DND-41 (cell line): ENCODE measurements around the gene ATXN7L1.

ENCODE experiments used
- ATAC-seq: fragments of 200-7000 bp; cut with Tn5 transposase; 3 replicates; pipeline ENCODE4 v1.9.1; 2021; ENCODE audit warnings: low read depth; ENCODE audit not compliant: insufficient read depth
- DNase-seq: peaks from one replicate; pipeline ENCODE4 v3.0.0-alpha.2; 2020
- H2AFZ ChIP-seq: 2 replicates; pipeline ENCODE4 v1.6.0; 2012; ENCODE audit warnings: low read depth, low read length
- H3K27ac ChIP-seq: 2 replicates; pipeline ENCODE4 v1.5.1; 2012; ENCODE audit warnings: low read length, inconsistent platforms
- H3K27me3 ChIP-seq: fragments of 200-600 bp; sonication (generic); 2 replicates; pipeline ENCODE4 v1.6.0; 2012; ENCODE audit warnings: low read length, mild to moderate bottlenecking, inconsistent platforms; ENCODE audit not compliant: insufficient read depth, poor library complexity
- H3K36me3 ChIP-seq: 2 replicates; pipeline ENCODE4 v1.5.1; 2012; ENCODE audit warnings: low read length, inconsistent platforms; ENCODE audit not compliant: insufficient read depth
- H3K4me1 ChIP-seq: 2 replicates; pipeline ENCODE4 v1.5.1; 2012; ENCODE audit warnings: mild to moderate bottlenecking, low read length; ENCODE audit not compliant: insufficient read depth
- H3K4me2 ChIP-seq: 2 replicates; pipeline ENCODE4 v1.6.0; 2012; ENCODE audit warnings: mild to moderate bottlenecking, moderate library complexity, low read length, inconsistent platforms; ENCODE audit not compliant: insufficient read depth
- H3K4me3 ChIP-seq, 2 experiments: fragments of 200-600 bp in 1 of 2; shearing (Covaris generic) in 1 of 2; 2 replicates each; pipeline ENCODE4 v1.5.1; 2012 to 2016; ENCODE audit warnings: inconsistent platforms in 2 of 2, low read length in 2 of 2, mild to moderate bottlenecking in 2 of 2, low read depth in 1 of 2, moderate library complexity in 1 of 2
- H3K79me2 ChIP-seq: 2 replicates; pipeline ENCODE4 v1.6.0; 2012; ENCODE audit warnings: low read length, inconsistent platforms; ENCODE audit not compliant: insufficient read depth
- H3K9ac ChIP-seq: 2 replicates; pipeline ENCODE4 v1.6.0; 2012; ENCODE audit warnings: low read depth, mild to moderate bottlenecking, inconsistent platforms, low read length, moderate library complexity
- H3K9me3 ChIP-seq: 2 replicates; pipeline ENCODE4 v1.5.1; 2012; ENCODE audit warnings: low read length, moderate library complexity, mild to moderate bottlenecking, inconsistent platforms; ENCODE audit not compliant: insufficient read depth, severe bottlenecking
- H4K20me1 ChIP-seq: 2 replicates; pipeline ENCODE4 v1.6.0; 2012; ENCODE audit warnings: low read length; ENCODE audit not compliant: insufficient read depth
- EZH2 ChIP-seq: IDR thresholded peaks from 3 replicates; pipeline ENCODE4 v1.6.1; 2012; ENCODE audit warnings: borderline replicate concordance, low read depth, mild to moderate bottlenecking, moderate library complexity, low read length, inconsistent platforms; ENCODE audit not compliant: severe bottlenecking
- TF ChIP-seq, protein P1 (sequence below): IDR thresholded peaks from 2 replicates; pipeline ENCODE4 v1.5.1; 2012; ENCODE audit warnings: borderline replicate concordance, low read length, moderate library complexity, mild to moderate bottlenecking; ENCODE audit not compliant: poor library complexity, severe bottlenecking; ENCODE audit errors: extremely low read depth

Gene ATXN7L1

DNA sequence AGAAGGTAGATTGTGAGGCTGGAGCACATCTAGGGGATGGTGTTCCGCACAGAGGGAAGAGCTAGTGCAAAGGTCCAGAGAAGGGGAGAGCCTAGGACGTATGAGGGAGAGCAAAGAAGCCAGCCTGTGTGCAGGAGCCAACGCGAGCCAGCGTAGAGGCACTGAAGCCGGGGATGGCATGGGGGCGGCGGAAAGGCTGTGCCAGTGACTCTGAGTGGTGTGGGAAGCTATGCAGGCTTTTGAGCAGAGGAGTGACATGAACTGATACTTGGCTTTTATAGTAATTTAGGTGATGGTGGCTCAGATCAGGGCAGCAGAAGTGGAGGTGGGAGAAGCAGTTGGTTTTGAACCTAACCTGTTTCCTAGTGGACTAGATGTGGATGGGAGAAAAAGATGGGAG, 65.8 kb downstream of the ATXN7L1 start:
- Histone ChIP-seq H3K4me3 (no peak overlapping the region), H3K9ac (no peak overlapping the region), H4K20me1 (no peaks in the 10 kb centered on the region), H3K9me3 (no peaks in the 10 kb centered on the region), H3K27me3 (no peaks in the 10 kb centered on the region), H3K27ac (no peak overlapping the region), H3K79me2 (no peaks in the 10 kb centered on the region), H2AFZ (no peak overlapping the region), H3K4me2 (no peak overlapping the region), H3K4me1 (no peaks in the 10 kb centered on the region), H3K36me3 (no peaks in the 10 kb centered on the region)
- TF ChIP-seq, protein P1, sequence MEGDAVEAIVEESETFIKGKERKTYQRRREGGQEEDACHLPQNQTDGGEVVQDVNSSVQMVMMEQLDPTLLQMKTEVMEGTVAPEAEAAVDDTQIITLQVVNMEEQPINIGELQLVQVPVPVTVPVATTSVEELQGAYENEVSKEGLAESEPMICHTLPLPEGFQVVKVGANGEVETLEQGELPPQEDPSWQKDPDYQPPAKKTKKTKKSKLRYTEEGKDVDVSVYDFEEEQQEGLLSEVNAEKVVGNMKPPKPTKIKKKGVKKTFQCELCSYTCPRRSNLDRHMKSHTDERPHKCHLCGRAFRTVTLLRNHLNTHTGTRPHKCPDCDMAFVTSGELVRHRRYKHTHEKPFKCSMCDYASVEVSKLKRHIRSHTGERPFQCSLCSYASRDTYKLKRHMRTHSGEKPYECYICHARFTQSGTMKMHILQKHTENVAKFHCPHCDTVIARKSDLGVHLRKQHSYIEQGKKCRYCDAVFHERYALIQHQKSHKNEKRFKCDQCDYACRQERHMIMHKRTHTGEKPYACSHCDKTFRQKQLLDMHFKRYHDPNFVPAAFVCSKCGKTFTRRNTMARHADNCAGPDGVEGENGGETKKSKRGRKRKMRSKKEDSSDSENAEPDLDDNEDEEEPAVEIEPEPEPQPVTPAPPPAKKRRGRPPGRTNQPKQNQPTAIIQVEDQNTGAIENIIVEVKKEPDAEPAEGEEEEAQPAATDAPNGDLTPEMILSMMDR = no peak
- TF ChIP-seq EZH2 = no peak
- no peak for ATAC-seq
- DNase-seq = no peak

- DNase-seq (no peak), ATAC-seq (peak; percentile 44; the same call in 1 of the 3 replicates)
- Histone ChIP-seq H3K79me2 (no peaks in the 10 kb centered on the region), H3K4me3 (no peak overlapping the region), H4K20me1 (no peaks in the 10 kb centered on the region), H2AFZ (no peak overlapping the region), H3K27ac (no peak overlapping the region), H3K4me1 (no peaks in the 10 kb centered on the region), H3K4me2 (no peak overlapping the region), H3K36me3 (no peaks in the 10 kb centered on the region), H3K9ac (no peak overlapping the region), H3K27me3 (no peaks in the 10 kb centered on the region), H3K9me3 (no peaks in the 10 kb centered on the region)
- TF ChIP-seq, protein P1 = no peak
- no peak for TF ChIP-seq EZH2
Observed at GRCh38 chr7:105808703-105809590, 67.5 kb downstream of the ATXN7L1 start.

DNA sequence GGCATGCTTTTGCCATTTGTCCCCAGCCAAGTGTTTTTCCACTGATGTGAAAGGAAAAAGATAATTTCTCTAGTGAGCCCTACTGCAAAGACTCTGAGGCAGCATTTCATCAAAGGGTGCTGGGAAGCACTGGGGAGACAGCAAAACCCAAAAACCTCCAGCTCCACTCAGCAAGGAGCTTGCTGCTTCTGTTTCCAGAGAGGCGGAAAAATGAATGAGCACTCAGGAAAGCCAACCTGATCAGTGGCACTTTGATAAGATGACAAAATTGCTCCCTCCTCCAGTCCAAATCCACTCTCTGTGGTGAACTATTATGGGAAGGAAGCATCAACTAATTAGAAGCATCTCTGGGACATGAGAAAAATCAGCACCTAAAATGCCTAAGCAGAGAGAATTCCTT, 68.2 kb downstream of the ATXN7L1 start:
- H3K27me3 ChIP-seq = no peaks in the 10 kb centered on the region

More for the DNA sequence above, 68.2 kb downstream of the ATXN7L1 start:
- Histone ChIP-seq H3K4me3 (no peak overlapping the region), H3K27ac (no peak overlapping the region), H3K36me3 (no peaks in the 10 kb centered on the region), H3K4me1 (no peaks in the 10 kb centered on the region), H2AFZ (no peak overlapping the region), H4K20me1 (no peaks in the 10 kb centered on the region), H3K9me3 (no peaks in the 10 kb centered on the region), H3K79me2 (no peaks in the 10 kb centered on the region), H3K9ac (no peak overlapping the region), H3K4me2 (no peak overlapping the region)
- DNase-seq (no peak), ATAC-seq (no peak)
- TF ChIP-seq, protein P1 = no peak
- TF ChIP-seq EZH2 = no peak
